GM21447 (cell line): Measurements from ENCODE around the gene TBX15.
"Not testable (repeated sequence)": the region's sequence is repeated elsewhere in the genome, so short reads cannot be mapped to it uniquely, and the experiment has no call there.

Experiments
- ATAC-seq: cut with Tn5 transposase; IDR thresholded peaks from one replicate; pipeline ENCODE4 v1.9.1; 2021; ENCODE audit not compliant: unreplicated experiment

Gene TBX15

DNA sequence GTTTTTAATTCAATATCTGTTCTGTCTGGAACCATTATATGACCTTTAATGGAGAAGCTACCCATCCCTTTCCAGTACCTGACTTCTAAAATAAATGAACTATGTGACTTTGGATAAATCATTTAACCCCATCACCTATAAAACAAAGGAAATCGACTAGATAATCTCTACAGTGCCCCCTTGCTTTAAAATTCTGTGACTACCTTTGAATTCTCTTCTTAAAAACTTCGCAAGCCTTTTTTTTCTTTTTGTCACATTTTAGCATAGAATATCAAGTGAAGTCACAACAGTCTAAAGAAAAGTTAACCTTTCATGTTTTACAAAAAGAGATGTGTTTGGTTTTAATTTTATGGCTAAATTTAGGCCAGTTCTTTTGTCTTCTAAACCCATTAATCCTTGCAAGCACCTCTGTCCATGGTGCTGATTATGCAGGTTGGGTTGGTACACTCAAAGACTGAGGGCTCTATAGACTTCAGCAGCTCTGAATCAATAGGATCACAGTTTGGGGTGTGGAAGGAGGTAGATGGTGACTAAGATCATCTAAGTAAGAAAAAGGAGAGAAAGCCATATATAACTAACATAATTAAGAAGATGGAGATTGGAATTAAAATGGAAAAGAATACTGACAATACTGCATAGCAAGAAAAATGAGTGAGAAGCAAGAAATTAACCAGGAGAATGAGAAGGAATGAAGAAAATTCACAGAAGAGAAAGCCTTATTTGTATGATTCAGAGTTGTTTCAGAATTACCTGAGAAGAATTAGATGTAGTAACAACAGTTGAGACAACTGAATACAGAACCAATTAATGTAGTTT is 59.2 kb downstream of the TBX15 start:
- no peak for ATAC-seq

DNA sequence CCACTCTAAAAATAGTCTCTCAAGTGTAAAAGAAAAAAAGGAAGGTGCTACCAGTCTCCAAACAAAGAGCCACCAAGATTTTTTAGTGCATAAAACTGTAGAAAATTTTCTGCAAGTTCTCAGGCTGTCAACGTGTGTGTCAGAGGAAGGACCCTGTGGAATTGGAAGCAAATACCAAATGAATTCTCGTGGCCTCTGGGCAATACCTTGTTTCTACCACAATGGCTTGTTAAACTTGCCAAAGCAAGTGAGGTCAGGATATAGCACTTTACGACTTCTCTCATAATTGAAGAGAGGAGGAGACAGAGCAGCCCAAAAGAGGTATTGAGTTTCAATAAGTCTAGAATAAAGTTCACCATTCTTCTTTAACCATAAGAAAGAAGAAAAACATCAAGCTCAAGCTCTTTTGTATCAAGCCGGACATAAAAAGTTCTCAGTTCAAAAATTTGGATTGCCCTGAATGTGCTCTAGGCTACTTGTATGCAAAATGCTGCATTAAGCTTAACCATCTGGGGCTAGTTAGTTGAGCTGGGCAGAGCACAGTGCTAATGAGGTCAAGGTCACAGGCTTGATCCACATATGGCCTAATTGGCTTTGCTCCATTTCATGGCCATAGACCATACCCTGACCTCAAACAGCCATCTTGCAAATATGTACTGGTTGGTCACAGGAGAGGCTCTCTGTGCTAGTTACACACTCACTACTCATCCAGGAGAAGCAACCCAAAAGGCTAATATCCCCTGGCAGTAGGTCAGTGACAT is 60.5 kb downstream of the TBX15 start:
- ATAC-seq = no peak

DNA sequence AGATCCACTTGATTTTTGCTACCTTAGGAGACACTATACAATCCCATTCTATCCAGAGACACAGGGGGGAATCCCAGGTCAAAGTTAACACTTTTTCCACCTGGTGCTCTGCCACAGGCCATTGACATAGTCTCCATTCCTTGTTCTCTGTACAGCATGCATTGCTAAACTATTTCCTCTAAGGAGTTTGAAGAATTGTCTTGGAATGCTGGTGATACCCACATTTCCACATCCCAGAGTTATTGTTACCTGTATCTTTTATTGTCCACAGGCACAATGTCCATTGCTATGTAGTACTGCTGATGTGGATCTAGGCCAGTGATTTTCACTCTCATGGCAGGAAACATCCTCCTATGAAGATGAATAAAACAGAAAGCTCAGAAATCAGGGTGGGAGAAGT is 61.9 kb downstream of the TBX15 start:
- ATAC-seq = no peak

DNA sequence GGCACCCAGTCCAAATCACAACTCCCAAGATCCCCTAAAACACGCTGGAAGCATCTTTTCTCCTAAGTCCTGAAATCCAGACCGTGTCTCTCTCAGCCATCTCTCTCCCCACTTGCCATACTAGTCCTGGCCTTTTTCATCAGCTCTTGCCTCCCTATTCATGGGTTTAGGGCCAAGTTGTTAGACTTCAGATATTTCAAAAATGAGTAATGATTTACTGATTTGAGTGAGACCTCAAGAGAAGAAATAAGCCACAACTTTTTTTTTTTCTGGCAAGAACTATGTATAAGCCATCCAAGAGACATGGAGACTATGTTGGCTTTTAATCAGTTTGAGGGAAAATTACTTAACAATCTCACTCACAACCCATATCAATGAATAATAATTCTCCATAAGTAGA is 62.5 kb downstream of the TBX15 start:
- no peak for ATAC-seq

DNA sequence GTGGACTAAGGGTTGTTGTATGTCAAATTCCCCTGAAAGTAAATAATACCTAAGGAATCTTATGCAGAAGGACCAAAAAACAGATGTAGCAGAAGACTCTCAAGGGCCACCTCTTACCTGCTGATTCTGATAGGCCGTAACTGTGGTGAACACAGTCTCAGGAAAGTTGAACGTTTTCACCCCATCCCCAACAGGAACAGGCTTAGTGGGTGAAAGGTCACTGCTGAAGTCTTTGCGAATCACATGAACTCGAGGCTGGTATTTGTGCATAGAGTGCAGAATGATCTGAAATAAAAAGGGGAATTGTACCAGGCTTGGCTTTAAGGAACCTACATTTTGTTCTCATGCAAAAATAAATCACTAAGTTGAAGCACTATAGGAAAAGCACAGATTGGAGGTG is 64.8 kb downstream of the TBX15 start:
- no peak for ATAC-seq

DNA sequence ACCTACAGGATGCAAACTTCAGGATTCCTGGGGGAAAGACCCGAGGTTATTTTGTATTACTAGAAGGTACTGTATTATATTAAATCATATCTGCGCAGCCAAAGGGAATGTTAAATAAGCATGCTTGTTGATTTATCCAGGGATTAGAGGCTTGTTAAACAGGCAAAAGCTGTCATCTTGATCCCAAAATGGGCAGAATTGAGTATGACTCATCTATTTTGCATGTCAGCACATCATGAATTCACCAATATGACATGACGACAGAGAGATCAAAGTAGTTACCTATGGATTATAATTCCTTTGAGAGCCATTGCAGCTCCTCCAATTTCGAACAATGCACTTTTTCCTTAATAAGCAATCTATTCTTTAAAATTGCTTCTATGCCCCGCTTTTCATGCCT is 66.1 kb downstream of the TBX15 start:
- ATAC-seq = no peak

DNA sequence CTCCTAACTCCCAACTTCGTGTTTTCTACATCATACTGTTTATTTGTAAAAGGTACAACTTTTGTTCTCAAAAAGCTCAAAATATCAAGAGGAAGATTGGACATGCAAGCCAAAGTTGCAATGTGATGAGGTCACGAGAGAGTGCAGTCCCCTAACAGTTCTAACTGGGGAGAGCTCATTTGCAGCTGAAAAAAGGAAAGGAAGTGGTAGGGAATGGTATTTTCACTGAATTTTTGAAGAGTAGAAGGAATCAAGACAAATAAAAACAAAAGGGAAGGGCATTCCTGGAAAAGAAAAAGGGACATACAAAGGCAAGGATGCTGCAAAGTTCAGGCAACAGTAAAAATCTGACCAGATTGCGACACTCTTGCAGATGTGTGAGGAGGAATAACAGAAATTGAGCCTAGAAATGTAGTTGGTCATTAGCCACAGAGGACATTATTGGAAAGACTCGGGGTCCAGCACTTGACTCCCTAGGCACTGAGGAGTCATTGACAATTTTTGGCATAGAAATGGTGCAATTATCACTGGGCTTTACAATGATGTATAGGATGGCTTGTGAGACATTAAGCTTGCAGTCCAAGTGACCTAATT is 67.9 kb downstream of the TBX15 start:
- no peak for ATAC-seq

DNA sequence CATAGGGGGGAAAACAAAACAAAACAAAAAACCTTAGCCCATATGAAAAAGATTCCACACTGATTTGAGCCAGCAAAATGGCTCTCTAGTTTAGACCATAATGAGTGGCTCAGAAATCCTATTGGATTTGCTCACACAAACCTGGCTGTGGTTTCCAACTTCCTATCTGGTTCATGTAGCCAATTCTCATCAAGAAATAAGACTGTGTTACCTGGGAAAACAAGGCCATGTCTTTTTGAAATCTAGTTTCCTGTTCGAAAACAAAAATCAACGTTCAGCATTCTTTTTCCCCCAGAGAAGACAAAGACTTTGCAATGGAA is 69.2 kb downstream of the TBX15 start:
- ATAC-seq = peak; percentile 4

DNA sequence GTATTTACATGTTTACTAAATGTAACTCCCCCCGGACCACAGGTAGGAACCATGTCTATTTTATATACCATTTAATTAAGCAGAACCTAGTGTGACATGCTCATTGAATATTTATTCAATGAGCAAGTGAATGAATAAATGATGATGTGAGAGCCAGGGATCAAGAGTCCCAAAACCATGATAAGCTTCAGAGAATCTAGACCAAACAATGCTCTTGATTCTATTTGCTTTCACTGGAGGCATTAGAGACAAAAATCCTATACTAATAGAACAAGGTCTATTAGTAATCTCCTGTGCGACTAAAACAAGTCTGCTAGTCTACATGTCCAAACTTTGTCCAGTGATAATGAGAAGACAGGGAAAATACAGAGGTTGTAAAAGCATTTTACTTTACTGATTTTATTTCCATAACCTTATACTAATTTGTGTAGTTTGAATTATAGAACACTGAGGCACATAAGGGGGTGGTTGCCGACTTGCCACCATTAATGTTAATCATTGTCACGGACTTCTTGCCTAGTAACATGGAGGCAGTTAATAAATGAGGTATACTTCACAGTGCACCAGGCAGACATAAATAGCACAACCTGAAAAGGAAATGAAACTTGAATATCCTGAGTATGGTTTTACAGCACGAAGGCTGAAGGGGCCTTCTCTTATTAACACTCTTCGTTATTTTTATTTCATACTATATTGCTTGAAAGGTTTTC is 69.8 kb downstream of the TBX15 start:
- ATAC-seq = peak; percentile 70

DNA sequence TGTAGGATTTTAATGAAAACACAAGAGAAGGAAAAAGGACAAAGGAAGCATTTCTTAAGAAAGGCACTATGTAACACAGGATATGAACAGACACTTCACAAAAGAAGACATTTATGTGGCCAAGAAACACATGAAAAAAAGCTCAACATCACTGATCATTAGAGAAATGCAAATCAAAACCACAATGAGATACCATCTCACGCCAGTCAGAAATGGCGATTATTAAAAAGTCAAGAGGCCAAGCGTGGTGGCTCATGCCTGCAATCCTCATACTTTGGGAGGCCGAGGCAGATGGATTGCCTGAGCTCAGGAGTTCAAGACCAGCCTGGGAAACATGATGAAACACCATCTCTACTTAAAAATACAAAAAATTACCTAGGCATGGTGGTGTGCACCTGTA is 71.8 kb downstream of the TBX15 start:
- not testable (repeated sequence) for ATAC-seq

DNA sequence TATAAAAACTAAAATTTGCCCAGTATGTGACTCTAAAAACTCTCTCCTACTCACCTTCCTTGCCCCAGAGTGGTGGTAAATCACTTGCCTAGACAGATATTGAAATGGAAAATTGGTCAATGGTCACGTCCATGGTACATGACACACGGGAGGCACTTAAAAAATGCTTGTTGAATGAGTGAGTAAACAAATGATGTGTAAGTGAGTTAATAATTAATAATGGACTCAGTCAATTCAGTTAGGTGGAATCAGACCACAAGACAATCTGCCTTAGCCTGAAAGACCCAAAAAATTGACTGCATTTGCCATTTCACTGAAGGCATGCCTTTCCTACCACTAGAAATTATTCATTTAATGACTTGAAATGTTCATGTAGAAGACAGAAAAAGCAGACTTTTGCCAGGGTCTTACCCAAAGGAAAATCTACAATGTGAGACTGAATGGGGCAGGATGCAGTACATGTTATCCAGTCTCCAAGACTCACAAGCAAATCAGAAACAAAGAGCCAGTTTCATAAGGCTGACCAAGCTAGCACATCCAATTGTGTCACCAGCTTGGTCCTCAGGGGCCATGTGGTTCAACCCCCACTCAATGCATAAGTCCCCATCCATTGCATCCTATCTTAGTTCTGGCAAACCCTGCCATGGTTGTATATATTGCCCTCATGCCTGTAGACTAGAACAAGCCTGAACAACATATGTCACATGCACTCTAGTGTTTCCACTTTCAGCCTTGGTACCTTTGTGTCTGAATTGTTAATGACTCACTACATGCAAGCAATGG is 73.6 kb downstream of the TBX15 start:
- peak; percentile 52 for ATAC-seq

DNA sequence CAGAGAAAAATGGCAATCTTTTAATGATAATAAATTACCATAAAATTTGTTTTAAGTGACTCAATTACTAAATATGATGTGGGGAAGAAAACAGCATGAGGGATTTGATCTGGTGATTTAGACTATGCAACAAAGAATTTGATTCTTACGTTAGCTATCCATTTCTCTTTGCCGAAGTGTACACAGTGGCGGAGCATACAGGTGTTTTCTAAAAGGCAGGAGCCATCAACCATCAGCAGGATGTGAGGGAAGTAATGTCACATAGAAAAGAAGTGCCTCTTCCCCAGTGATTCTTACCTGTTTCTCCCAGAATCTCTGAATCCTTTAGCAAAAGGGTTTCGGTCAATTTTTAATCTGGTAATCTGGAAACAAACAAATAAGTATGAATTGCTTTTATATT is 74.3 kb downstream of the TBX15 start:
- no peak for ATAC-seq

DNA sequence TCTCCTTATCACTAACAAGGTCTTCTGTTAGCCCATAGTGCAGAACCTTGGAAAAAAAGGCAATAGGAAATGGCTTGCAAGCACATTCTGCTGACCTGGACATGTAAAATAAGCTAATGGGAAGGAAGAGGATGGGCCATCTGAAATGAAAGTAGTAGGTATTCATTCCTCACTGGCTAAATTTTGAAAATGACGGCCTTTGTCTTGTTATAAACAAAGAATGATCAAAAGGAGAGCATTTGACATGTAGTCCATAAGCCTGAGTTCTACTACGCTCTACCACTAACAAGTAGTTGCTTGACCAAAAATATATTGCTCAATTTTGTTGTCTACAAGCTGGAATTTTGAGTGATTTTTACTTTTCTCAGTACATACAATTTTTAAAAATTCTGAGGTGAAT is 75.6 kb downstream of the TBX15 start:
- ATAC-seq = no peak

DNA sequence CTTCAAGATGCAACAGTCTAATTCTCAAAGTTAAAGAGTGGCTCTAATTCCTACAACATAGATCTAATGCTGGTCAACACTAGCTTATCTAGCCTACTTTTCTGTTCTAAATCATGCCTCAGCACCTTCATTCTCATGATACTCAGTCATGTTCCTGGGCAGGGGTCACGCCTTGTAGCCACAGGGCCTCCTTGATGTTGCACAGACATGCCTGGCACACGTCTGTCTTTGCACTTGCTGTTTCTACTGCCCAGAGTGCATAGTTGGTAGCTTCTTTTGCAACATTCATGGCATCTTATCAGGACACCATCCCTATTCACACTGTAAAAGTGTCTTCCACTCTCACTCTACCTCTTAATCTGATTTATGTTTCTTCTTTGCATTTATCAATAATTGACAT is 76.6 kb downstream of the TBX15 start:
- ATAC-seq = no peak

DNA sequence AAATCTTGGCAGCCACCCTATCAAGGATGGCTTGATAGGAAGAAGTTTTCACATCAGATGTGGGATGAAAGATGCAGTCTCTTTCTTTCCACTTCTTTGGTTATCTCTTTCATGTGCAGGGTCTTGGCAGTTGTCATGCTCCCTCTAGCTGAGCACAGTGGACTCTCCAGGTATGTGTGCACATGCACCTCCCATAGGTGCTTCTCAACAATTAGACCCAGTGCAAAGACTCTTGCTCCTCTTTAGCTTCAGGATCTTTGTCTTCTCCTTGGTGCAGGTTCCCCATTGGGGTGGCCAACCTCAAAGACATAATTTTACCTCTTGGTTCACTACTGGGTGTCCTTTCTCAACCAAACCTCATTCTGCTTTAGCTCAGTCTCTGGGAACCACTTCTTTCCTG is 80.7 kb downstream of the TBX15 start:
- no peak for ATAC-seq

DNA sequence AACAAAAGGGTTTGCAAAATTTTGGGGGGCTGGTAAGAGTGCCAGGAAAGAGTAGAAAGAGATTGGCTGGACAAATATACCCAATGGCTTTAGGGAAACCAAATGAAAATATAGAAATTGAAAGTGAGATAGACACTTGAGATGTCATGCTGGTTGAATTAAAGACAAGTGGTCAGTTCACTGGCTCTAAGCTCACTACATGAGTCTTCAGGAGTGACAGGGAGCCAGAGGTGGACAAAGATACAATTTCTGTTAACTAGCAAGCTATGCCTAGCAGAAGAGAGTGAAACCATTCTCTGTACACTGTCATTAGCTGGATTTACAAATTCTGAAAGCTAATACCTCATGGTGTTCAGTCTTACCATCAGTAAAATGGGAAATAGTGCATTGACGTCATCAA is 82.5 kb downstream of the TBX15 start:
- ATAC-seq = no peak

DNA sequence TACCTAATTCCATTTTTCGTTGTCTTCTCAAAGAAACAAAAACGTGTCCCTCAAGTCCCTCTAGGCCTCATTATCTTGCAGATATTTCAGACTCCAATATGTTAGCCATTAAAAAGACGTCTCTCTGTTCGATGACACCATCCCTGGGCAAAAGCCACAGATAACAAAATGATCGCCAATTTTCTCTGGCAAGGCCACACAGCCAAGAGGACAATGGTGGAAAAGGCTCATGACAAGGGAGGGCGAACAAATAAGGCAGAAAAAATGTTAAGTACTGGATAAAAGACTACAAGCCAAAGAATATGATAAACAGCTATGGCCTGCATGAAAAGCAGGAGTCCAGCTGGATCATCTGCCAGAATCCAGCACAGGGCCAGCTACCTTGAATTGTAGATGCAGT is 82.9 kb downstream of the TBX15 start:
- no peak for ATAC-seq

DNA sequence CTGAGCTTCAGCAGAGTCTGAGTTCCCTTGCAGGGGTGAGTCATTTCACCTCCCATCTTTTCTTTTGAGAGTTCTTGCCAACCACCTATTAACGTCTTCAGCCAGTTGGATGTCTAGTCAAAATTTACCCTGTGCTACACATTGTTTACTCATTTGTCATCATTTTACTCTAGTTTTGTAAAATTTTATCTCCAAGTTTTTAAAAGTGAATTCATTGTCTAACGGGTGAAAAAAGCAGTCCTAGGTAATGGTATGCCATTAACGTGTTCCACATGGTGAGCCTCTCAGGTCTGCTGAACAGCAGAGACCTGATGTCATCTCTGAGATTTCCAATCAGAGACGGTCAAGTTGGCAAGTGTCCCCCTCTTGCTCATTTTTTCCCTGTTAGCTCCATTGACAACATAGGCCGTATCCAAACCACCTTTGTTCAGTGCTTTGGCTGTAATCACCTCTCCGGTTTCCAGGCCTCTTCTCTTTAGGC is 85.4 kb downstream of the TBX15 start:
- no peak for ATAC-seq

DNA sequence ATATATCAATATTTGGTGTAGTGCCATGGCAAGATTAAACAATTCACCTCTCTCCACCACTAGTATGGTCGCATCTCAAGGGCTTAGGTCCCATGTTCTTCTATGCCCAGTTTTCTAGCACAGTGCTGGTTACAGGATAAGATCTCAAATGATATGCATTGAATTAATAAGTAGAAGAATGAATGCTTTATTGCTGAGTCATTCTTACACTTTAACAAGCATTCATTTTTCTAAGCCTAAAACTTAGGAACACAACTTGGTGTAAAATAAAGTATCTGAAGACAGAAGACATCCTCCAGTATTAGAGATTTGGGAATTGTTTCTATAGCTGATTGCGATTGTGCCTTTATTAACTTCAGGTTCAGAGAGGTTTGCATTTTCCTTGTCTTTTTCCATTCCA is 85.8 kb downstream of the TBX15 start:
- no peak for ATAC-seq

DNA sequence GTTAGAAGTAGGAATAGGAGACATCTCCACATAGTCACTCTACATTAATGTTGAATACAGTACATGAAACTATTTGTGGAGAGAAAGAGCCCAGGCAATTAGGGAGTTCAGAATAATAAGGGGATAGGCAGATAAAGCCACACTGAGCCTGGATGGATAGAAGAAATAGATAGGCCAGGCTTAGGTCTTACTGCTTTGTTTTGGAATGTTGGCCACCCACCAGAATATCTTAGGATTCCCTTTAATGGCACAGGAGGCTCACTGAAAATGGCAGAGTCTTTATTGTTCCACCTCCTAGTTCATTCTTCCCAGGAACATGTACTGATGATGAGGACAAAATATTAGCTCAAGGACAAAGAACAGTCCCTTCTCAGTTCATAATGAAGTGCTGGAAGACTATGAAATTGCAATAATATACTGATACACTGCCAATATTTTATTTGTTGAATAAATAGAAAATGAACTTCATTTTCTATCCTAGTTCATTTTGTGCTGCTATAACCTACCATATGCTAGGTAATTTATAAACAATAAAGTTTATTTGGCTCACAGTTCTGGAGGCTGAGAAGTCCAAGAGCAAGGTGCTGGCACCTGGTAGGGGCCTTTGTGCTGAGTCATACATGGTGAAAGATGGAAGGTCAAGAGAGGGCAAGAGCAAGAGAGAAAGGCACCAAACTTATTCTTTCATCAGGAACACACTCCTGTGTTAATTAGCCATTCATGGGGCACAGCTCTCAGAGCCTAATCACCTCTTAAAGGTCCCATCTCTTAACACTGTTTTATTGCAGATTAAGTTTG is 87.3 kb downstream of the TBX15 start:
- no peak for ATAC-seq
